GM18517 (cell line): Measurements from ENCODE around the gene COL4A2.

Source experiments
- ATAC-seq: cut with Tn5 transposase; IDR thresholded peaks from one replicate; pipeline ENCODE4 v1.9.1; 2021; ENCODE audit warnings: mild to moderate bottlenecking, moderate library complexity; ENCODE audit not compliant: unreplicated experiment

Gene COL4A2

DNA sequence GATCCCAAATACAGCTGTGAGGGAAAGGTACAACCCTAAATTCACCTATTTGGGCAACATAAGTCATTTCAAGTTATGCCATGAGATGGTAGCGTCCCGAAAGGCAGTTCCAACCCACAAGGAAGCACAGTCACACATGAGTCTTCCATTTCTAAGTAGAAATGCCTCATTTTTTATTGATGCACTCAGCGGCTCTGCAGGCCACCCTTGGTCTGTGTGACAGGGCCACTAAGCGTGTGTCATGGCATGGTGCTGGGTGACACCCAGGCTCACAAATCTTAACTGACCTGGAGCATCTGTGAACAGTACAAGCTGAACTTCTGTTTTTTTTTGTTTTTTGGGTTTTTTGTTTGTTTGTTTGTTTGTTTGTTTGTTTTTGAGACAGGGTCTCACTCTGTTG is 239.3 kb downstream of the COL4A2 start:
- ATAC-seq: no peak

- no peak for ATAC-seq
Observed at GRCh38 chr13:110546926-110547325, 239.8 kb downstream of the COL4A2 start.

DNA sequence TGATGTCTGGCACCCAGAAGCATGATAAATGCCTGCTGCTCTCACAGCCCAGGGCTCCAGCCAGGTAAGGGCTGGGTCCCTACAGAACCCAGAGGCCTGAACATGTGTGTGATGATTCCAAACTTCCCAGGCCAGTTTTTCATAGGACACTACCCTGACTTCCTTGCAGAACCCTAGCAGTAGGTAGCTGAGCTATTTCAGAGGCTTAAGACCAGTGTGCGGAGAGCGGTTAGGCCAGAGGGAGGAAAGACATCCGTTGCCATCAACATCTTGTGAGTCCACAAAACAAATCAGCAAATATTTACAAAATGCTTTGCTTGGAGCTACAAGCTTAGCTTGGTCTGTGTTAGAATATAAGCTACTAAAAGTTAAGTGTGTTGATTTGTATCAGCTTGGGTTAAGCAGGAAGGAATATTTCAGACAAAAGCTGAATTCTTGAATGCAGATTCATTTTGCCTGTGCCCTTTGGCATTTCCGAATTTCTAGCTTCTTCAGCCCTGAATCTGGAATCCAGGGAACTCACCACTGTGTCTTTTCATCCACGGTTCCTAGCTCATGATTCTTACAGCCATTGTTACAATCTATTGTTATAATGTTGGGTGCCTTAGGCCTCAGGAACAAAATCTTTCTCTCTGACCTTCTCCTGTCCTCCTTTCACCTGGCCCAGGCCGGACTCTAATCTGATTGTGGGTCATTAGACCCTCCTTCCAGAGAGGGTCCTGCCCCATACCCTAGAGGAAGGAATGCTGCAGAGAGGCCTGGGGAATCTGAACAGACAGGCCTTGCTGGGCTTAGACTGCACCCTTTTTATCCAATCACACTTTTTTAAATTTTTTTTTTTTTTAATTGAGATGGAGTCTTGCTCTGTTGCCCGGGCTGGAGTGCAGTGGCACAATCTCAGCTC is 242.1 kb downstream of the COL4A2 start:
- no peak for ATAC-seq

DNA sequence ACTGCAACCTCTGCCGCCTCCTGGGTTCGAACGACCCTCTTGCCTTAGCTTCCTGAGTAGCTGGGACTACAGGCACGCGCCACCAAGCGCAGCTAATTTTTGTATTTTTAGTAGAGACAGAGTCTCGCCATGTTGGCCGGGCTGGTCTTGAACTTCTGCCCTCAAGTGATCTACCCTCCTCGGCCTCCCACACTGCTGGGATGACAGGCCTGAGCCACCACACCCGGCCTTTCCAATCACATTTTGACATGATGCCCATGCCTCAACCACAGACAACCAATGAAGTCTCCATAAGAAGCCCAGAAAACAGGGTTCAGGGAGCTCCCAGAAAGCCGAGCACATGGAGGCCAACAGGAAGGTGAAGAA is 242.7 kb downstream of the COL4A2 start:
- no peak for ATAC-seq

GRCh38 chr13:110551284-110551683 is 244.2 kb downstream of the COL4A2 start:
- no peak for ATAC-seq

- ATAC-seq: no peak
Observed at GRCh38 chr13:110552767-110553166, 245.7 kb downstream of the COL4A2 start.

GRCh38 chr13:110553417-110553816 is 246.3 kb downstream of the COL4A2 start:
- ATAC-seq: no peak

GRCh38 chr13:110554227-110554836 is 247.2 kb downstream of the COL4A2 start:
- no peak for ATAC-seq

- ATAC-seq: no peak
Observed at GRCh38 chr13:110554946-110555345, 247.9 kb downstream of the COL4A2 start.

GRCh38 chr13:110555601-110556223 is 248.6 kb downstream of the COL4A2 start:
- ATAC-seq: no peak

DNA sequence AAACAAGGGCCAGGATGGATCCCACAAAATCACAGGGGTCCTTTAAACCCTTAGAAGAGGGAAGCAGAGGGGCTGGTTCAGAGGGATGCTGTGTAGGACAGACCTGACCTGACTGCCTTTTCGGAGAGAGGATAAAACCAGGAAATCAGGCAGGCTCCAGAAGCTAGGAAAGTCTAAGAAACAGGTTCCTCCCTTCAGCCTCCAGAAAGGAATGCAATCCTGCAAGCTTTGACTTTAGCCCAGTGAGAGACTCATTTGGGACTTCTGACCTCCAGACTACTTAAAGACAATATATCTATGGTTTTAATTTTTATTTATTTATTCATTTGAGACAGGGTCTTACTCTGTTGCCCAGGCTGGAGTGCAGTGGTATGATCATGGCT is 249.1 kb downstream of the COL4A2 start:
- ATAC-seq: no peak

GRCh38 chr13:110557082-110557481 is 250.0 kb downstream of the COL4A2 start:
- no peak for ATAC-seq

GRCh38 chr13:110557610-110558305 is 250.7 kb downstream of the COL4A2 start:
- ATAC-seq: no peak

- ATAC-seq: no peak
Observed at GRCh38 chr13:110559429-110559943, 252.4 kb downstream of the COL4A2 start.

DNA sequence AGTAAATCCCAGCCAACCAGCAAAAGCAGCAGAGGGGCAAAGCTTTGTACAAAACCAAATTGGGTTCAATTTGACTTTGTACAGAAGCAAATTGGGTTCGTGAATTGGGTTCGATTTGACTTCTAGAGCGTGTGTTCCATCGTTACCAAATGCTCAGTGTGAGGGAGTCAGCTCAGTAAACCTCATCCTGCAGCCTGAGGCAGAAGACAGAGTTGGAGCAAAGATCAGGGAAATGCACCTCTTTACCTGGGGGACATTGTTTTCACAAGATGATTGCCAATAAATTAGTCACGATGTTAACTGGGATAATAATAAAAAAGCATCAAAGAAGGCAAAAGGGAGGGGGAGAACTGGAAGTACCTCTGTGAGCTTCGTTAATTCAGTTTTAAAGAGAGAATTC is 252.9 kb downstream of the COL4A2 start:
- ATAC-seq: no peak

DNA sequence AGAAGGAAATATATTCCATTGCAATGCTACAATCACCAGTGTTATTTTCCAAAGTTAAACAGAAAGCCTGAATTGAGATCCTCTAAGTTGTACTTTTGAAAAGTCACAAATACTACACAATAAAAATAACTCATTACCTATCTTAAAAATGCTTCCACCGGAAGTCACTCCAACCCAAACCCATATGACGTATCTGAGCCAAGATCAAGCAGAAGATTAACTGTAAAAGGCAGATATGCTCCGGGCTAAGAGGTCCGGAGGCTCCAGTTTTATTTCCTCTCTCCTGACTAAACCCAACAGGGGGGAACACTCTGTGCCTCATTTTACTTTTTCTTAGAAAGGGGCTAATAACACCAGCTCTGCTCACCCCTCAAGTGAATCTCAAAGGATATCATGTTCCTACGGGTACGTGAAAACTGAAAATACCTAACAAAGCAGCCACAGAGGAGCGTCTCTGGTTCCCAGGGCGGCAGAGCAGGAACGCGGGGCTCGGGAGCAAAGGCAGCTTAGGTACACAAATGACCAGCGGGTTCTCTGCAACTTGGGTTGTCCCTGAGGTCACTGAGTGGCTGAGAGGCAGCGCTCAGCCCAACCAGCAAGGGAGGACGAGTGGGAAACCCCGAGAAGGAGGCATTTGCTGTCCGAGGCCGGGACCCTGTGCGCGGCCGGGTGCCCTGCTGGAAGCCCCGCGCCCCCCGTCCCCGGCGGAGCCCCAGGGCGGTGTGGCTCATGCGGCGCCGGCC is 253.7 kb downstream of the COL4A2 start:
- no peak for ATAC-seq

- ATAC-seq: peak; percentile 61
Observed at GRCh38 chr13:110561344-110562035, 254.4 kb downstream of the COL4A2 start, which contains the start of gene RAB20. RAB20 (minus strand) TSS chr13:110561722; CDS start chr13:110561519, 203 bp downstream.

- no peak for ATAC-seq
Observed at GRCh38 chr13:110562036-110562597, 255.0 kb downstream of the COL4A2 start.
